Skeletal muscle tissue (tissue), 4 donors: ENCODE data around the gene AMPD2. TPM values are rescaled to one million over a fixed set of nuclear protein-coding genes. Genes with fewer than 3 reads are reported as not detected.

Experiments
- H3K27ac ChIP-seq: one replicate; pipeline ENCODE4 v1.7.0; 2013; ENCODE audit warnings: mild to moderate bottlenecking, low read depth, low read length, inconsistent platforms
- H3K27me3 ChIP-seq, 3 donors: one replicate each; pipeline ENCODE4 v1.7.0; 2013; ENCODE audit warnings: low read length in 3 of 3; ENCODE audit not compliant: control insufficient read depth in 3 of 3, insufficient read depth in 3 of 3
- H3K36me3 ChIP-seq, 3 donors: one replicate each; pipeline ENCODE4 v1.7.0; 2013; ENCODE audit warnings: low read length in 3 of 3; ENCODE audit not compliant: control insufficient read depth in 3 of 3, insufficient read depth in 3 of 3
- H3K4me1 ChIP-seq, 3 donors: one replicate each; pipeline ENCODE4 v1.7.0; 2013; ENCODE audit warnings: low read length in 3 of 3, mild to moderate bottlenecking in 3 of 3; ENCODE audit not compliant: control insufficient read depth in 3 of 3, insufficient read depth in 3 of 3
- H3K4me3 ChIP-seq, 3 donors: one replicate each; pipeline ENCODE4 v1.7.0; 2013; ENCODE audit warnings: low read length in 3 of 3
- H3K9ac ChIP-seq, 3 donors: one replicate each; pipeline ENCODE4 v1.7.0; 2013; ENCODE audit warnings: low read length in 3 of 3, mild to moderate bottlenecking in 3 of 3, moderate library complexity in 2 of 3, low read depth in 1 of 3
- H3K9me3 ChIP-seq, 3 donors: one replicate each; pipeline ENCODE4 v1.7.0; 2013; ENCODE audit warnings: low read length in 3 of 3; ENCODE audit not compliant: control insufficient read depth in 3 of 3
- total RNA-seq: library from RNA; depleted of rRNA; stranded (reverse); fragments of >200 nt; gene quantifications from one replicate; pipeline ENCODE4 v1.2.3, GENCODE V29; 2014
- donor health status: Osteomylitis.

The AMPD2 gene
- total RNA-seq, 1 donor from 2014 or later, result 34.4 TPM

DNA sequence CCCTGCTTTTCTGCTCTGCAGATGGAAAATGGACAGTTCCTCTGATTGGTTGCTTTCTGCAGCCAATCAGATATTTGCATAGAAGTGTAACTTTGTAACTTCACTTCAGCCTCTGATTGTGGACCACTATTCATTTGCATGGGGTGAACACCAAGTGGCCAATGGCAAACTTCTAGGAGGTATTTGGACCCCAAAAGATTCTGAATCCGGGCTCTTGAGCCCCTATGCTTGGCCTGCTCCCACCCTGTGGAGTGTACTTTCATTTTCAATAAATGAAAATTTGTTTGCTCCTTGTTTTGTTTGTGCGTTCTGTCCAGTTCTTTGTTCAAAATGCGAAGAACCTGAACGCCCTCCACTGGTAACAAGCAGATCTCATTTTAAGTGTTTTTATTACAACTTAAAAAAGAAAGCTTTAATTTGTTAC, 29.9 kb downstream of the AMPD2 start:
- H3K9me3 ChIP-seq, result no peaks in the 10 kb centered on the region
- peak overlapping the region; percentile 2 to 58 (median 41) for H3K4me3 ChIP-seq
- H3K9ac ChIP-seq, result peak overlapping the region in 1 of 3 donors; percentile 10
- peaks cover 0 to 4% (median 1%) of the 10 kb centered on the region in 3 donors for H3K4me1 ChIP-seq
- no peaks in the 10 kb centered on the region for H3K36me3 ChIP-seq
- H3K27me3 ChIP-seq, result no peaks in the 10 kb centered on the region
- H3K27ac ChIP-seq, result no peak overlapping the region

DNA sequence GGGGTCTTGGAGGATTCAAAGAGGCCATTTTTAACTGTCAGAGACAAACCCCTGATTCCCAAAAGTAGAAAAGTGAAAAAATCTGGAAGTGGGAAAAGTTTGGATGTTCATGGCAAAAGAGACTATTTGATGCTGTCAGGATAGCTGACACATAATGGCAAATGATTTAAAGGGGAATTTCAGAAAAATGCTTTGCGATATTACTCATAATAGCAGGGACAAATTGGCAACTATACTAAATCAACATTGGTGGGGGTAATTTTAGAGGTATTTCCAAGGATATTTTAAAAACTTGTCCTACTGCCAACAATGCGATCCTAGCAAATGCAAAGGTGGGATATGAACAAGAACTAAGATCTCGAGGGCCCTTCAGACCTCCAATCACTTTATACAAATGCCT, 31.0 kb downstream of the AMPD2 start:
- H3K4me1 ChIP-seq, result peaks cover 6 to 15% (median 13%) of the 10 kb centered on the region in 3 donors
- H3K4me3 ChIP-seq, result no peak overlapping the region
- no peaks in the 10 kb centered on the region for H3K36me3 ChIP-seq
- no peaks in the 10 kb centered on the region for H3K27me3 ChIP-seq
- H3K27ac ChIP-seq, result no peak overlapping the region
- H3K9me3 ChIP-seq, result no peaks in the 10 kb centered on the region
- no peak overlapping the region for H3K9ac ChIP-seq

DNA sequence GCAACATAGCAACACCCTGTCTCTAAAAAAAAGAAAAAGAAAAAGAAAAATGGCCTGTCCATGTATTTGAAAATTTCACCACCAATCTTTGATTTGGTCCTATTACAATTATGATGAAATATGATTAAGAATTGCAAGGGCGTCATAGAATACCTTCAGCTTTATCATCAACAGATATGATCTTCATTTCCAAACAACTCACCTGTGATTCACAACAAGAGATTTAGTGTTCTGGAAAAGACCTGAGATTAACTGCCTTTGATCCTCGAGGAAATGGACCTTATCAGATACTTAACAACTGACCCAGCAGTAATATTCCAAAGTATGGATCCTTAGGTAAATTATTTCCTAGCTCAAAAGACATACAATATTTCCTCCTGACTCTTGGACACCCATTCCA, 32.8 kb downstream of the AMPD2 start:
- Histone ChIP-seq H3K27me3 (no peaks in the 10 kb centered on the region), H3K27ac (no peak overlapping the region), H3K36me3 (peaks cover 0 to 2% (median 0%) of the 10 kb centered on the region in 3 donors), H3K9me3 (no peaks in the 10 kb centered on the region), H3K4me1 (peaks cover 12 to 31% (median 20%) of the 10 kb centered on the region in 3 donors), H3K4me3 (no peak overlapping the region), H3K9ac (no peak overlapping the region)

DNA sequence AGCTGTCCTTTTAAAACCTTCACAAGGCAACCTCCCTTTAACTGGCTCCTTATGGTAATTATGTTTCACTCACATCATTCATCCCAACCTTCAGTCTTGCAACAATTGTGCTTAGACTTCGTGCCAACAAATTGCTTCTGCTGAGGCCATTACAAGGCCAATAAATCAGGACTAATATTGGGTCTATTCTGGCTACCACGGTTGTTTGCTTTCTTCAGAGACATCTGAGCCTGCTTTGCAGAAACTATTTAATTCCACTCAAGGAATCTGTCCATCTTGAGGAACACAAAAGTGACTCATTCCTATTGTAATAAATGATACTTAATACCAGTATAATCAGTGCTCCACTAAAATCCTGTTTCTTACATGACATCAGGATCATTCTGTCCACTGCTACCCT, 33.7 kb downstream of the AMPD2 start:
- H3K36me3 ChIP-seq, result peaks cover 0 to 10% (median 3%) of the 10 kb centered on the region in 3 donors
- H3K9me3 ChIP-seq, result no peaks in the 10 kb centered on the region
- H3K4me1 ChIP-seq, result peaks cover 16 to 37% (median 20%) of the 10 kb centered on the region in 3 donors
- no peak overlapping the region for H3K4me3 ChIP-seq
- H3K27me3 ChIP-seq, result no peaks in the 10 kb centered on the region
- H3K9ac ChIP-seq, result no peak overlapping the region
- no peak overlapping the region for H3K27ac ChIP-seq

DNA sequence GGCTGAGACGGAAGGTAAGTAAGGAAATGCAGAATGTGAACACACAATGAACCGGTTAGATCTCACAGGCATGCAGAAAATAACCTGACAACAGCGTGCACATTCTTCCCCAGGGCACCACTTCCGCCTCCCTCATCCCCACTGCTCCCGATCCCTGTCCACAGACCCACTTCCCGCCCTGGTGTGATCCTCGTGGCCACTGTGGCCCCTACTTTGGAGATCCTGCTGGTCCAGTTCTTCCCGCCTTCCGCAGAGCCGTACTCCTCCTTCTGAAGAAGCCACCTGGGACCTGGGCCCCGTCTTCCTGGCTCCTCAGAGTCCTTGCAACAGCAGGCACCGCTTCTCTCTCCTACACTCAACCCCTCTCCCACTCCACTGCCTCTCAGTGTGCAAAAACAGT, 34.9 kb downstream of the AMPD2 start:
- Histone ChIP-seq H3K36me3 (peaks cover 2 to 20% (median 6%) of the 10 kb centered on the region in 3 donors), H3K9me3 (no peaks in the 10 kb centered on the region), H3K27me3 (no peaks in the 10 kb centered on the region), H3K4me3 (no peak overlapping the region), H3K9ac (peak overlapping the region in 1 of 3 donors; percentile 25), H3K4me1 (peaks cover 19 to 40% (median 23%) of the 10 kb centered on the region in 3 donors), H3K27ac (peak overlapping the region; percentile 83)

DNA sequence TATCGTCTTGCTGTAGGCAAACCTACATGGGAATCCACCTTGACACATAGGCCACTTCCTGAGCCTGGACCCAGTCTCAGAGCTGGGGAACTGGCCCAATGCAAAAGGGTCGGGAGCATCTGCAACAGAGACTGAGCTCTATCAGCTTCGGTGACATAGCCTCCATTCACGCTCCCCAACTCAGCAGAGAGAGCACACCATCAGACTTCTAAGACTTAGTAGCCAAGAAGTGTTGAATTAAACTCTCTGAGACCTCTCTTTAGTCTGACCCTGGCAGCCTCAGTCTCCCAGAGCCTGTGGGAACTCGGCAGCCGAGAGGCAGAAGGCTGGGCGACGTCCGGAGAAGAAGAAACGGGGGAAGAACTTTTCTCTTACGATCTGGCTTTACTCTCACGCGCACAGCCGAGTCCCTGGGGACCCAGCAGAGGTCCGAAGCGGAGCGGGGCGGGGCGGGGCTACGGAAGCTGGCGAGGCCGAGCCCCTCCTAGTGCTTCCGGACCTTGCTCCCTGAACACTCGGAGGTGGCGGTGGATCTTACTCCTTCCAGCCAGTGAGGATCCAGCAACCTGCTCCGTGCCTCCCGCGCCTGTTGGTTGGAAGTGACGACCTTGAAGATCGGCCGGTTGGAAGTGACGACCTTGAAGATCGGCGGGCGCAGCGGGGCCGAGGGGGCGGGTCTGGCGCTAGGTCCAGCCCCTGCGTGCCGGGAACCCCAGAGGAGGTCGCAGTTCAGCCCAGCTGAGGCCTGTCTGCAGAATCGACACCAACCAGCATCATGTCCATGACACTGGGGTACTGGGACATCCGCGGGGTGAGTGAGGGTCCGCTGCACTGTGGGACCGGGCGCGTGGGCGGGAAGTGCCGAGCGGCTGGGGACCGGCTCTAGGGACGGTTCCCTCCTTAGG, 36.2 kb downstream of the AMPD2 start, which contains the start of gene GSTM4:
TSS of gene GSTM4 (plus strand) at position 485 of the 905 bp plus-strand sequence. CDS start at position 776, 291 bp downstream.
- H3K9me3 ChIP-seq, result no peaks in the 10 kb centered on the region
- H3K36me3 ChIP-seq, result peaks cover 13 to 29% (median 17%) of the 10 kb centered on the region in 3 donors

DNA sequence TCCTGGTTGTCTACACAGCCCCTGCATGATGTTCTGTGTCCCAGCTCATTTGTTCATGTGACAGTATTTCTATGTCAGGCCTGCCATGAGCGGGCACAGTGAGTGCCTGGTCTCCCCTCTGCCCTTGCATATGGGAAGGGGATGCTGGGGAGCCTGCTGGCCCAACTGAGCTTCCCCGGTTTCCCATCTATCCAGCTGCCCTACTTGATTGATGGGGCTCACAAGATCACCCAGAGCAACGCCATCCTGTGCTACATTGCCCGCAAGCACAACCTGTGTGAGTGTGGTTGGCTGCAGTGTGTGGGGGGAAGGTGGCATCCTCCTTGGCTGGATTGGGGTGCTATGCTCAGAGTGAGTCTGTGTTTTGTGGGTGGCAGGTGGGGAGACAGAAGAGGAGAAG, 37.8 kb downstream of the AMPD2 start:
- H3K27me3 ChIP-seq, result no peaks in the 10 kb centered on the region
- no peak overlapping the region for H3K27ac ChIP-seq
- H3K4me1 ChIP-seq, result peaks cover 19 to 40% (median 23%) of the 10 kb centered on the region in 3 donors

More for the DNA sequence above, 36.2 kb downstream of the AMPD2 start, which contains the start of gene GSTM4:
- Histone ChIP-seq H3K4me1 (peaks cover 19 to 40% (median 23%) of the 10 kb centered on the region in 3 donors), H3K27me3 (no peaks in the 10 kb centered on the region), H3K4me3 (peak within 1 kb of the TSS; percentile 82 to 95 (median 93)), H3K9ac (peak within 1 kb of the TSS; percentile 83 to 96 (median 95)), H3K27ac (peak within 1 kb of the TSS; percentile 83)

DNA sequence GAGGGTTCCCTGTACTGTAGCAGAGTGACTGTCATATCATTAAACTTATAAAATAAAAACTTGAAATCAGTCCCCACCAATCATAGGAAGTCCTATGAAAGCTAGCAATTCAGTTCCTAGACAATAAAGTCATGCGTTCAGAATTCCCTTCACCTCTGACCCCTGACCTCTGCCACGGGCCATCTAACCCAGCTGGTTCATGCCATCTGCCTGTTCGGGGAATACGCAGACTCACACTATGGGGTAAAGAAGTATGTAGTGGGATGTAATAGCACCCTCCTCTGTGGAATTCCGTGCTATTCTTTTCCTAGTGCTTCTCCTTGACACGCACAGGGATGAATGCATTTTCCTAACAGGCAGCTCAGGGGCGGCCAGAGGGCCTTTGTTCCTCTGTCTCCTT, 38.3 kb downstream of the AMPD2 start:
- no peak overlapping the region for H3K4me3 ChIP-seq
- H3K4me1 ChIP-seq, result peaks cover 19 to 40% (median 24%) of the 10 kb centered on the region in 3 donors
- H3K27me3 ChIP-seq, result no peaks in the 10 kb centered on the region
- H3K27ac ChIP-seq, result no peak overlapping the region
- H3K9ac ChIP-seq, result peak overlapping the region in 1 of 3 donors; percentile 19
- H3K9me3 ChIP-seq, result no peaks in the 10 kb centered on the region
- peaks cover 22 to 34% (median 29%) of the 10 kb centered on the region in 3 donors for H3K36me3 ChIP-seq

More for the DNA sequence above, 37.8 kb downstream of the AMPD2 start:
- Histone ChIP-seq H3K9ac (no peak overlapping the region), H3K36me3 (peaks cover 21 to 34% (median 29%) of the 10 kb centered on the region in 3 donors), H3K9me3 (no peaks in the 10 kb centered on the region), H3K4me3 (no peak overlapping the region)

DNA sequence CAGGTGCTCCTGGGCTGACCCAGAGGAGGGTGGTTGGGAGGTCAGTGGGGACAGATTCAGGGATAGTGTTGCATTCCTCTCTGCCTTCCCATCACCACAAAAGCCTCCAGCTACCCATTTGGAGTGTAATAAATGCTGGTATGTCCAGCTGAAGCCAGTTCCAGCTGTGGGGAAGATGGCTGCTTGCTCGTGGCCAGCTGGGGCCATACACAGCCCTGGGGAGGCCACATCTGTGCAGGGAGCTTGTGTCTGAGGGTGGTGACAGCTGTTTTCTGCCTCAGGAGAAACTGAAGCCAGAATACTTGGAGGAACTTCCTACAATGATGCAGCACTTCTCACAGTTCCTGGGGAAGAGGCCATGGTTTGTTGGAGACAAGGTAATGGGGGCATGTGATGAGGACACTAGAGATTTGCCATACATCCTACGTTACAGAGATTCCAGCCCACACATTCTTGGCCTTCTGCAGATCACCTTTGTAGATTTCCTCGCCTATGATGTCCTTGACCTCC, 39.0 kb downstream of the AMPD2 start:
- peaks cover 19 to 42% (median 24%) of the 10 kb centered on the region in 3 donors for H3K4me1 ChIP-seq
- no peak overlapping the region for H3K4me3 ChIP-seq
- H3K9ac ChIP-seq, result peak overlapping the region in 1 of 3 donors; percentile 19
- no peaks in the 10 kb centered on the region for H3K27me3 ChIP-seq
- H3K9me3 ChIP-seq, result no peaks in the 10 kb centered on the region
- H3K36me3 ChIP-seq, result peaks cover 22 to 34% (median 29%) of the 10 kb centered on the region in 3 donors
- H3K27ac ChIP-seq, result no peak overlapping the region
